NCI-H1930 (cell line): Measurements from ENCODE around the gene BASP1.
"Not testable (repeated sequence)": the region's sequence is repeated elsewhere in the genome, so short reads cannot be mapped to it uniquely, and the experiment has no call there.

Source experiments
- DNase-seq, 2 experiments: peaks; one replicate each; lab custom pipeline; 2025; lab: John Stamatoyannopoulos, UW

The BASP1 gene

GRCh38 chr5:17319095-17319494 is 101.7 kb downstream of the BASP1 start:
- DNase-seq = not testable (repeated sequence)

- no peak for DNase-seq
Observed at GRCh38 chr5:17325770-17326599, 108.6 kb downstream of the BASP1 start.
